ENCODE data around the gene APBA1.

APBA1 gene

GRCh38 chr9:69526699-69527098, 145.5 kb downstream of the APBA1 start:
- DNase-seq (ENCODE audit: low spot score) = no peak

- no peak for DNase-seq (ENCODE audit: low spot score)
Observed at GRCh38 chr9:69519470-69520240, 152.5 kb downstream of the APBA1 start.

- no peak for DNase-seq (ENCODE audit: low spot score)
Observed at GRCh38 chr9:69516353-69517322, 155.5 kb downstream of the APBA1 start.

- DNase-seq (ENCODE audit: low spot score) = no peak
Observed at GRCh38 chr9:69515810-69516209, 156.4 kb downstream of the APBA1 start.

- DNase-seq (ENCODE audit: low spot score) = peak; percentile 26
Observed at GRCh38 chr9:69513141-69513820, 158.9 kb downstream of the APBA1 start.

- DNase-seq (ENCODE audit: low spot score) = no peak
Observed at GRCh38 chr9:69504058-69504457, 168.1 kb downstream of the APBA1 start.

- DNase-seq (ENCODE audit: low spot score) = no peak
Observed at GRCh38 chr9:69502671-69503301, 169.4 kb downstream of the APBA1 start.

GRCh38 chr9:69500896-69501295, 171.3 kb downstream of the APBA1 start:
- no peak for DNase-seq (ENCODE audit: low spot score)

- no peak for DNase-seq (ENCODE audit: low spot score)
Observed at GRCh38 chr9:69499959-69500358, 172.2 kb downstream of the APBA1 start.

- no peak for DNase-seq (ENCODE audit: low spot score)
Observed at GRCh38 chr9:69499407-69499806, 172.8 kb downstream of the APBA1 start.

- DNase-seq (ENCODE audit: low spot score) = no peak
Observed at GRCh38 chr9:69498470-69498869, 173.7 kb downstream of the APBA1 start.

GRCh38 chr9:69497816-69498215, 174.4 kb downstream of the APBA1 start:
- DNase-seq (ENCODE audit: low spot score) = no peak

- DNase-seq (ENCODE audit: low spot score) = no peak
Observed at GRCh38 chr9:69496846-69497450, 175.2 kb downstream of the APBA1 start.

- DNase-seq (ENCODE audit: low spot score) = no peak
Observed at GRCh38 chr9:69495296-69495695, 176.9 kb downstream of the APBA1 start.

- no peak for DNase-seq (ENCODE audit: low spot score)
Observed at GRCh38 chr9:69494763-69495162, 177.4 kb downstream of the APBA1 start.

- DNase-seq (ENCODE audit: low spot score) = no peak
Observed at GRCh38 chr9:69494208-69494607, 178.0 kb downstream of the APBA1 start.

GRCh38 chr9:69486498-69486897, 185.7 kb downstream of the APBA1 start:
- DNase-seq (ENCODE audit: low spot score) = no peak

- DNase-seq (ENCODE audit: low spot score) = no peak
Observed at GRCh38 chr9:69485466-69485865, 186.7 kb downstream of the APBA1 start.

GRCh38 chr9:69483886-69484422, 188.2 kb downstream of the APBA1 start:
- no peak for DNase-seq (ENCODE audit: low spot score)

- no peak for DNase-seq (ENCODE audit: low spot score)
Observed at GRCh38 chr9:69476797-69477196, 195.4 kb downstream of the APBA1 start.

GRCh38 chr9:69476016-69476415, 196.2 kb downstream of the APBA1 start:
- DNase-seq (ENCODE audit: low spot score) = no peak

Data from cerebellar cortex (tissue), 1 donor.